ENCODE measurements around the gene MAPK14. TPM values are rescaled to one million over a fixed set of nuclear protein-coding genes. Genes with fewer than 3 reads are reported as not detected.
"Not testable (repeated sequence)": the region's sequence is repeated elsewhere in the genome, so short reads cannot be mapped to it uniquely, and the experiment has no call there.

MAPK14 gene
- total RNA-seq, 1 experiment from 2014 or later: 60.9 TPM

GRCh38 chr6:36128073-36128472 is 100.5 kb downstream of the MAPK14 start:
- Mint-ChIP-seq H3K36me3 (ENCODE audit: insufficient read depth, unreplicated experiment) (peaks cover 31% of the 10 kb centered on the region), H3K4me3 (ENCODE audit: low read depth, unreplicated experiment) (no peak overlapping the region), H3K27me3 (ENCODE audit: unreplicated experiment) (no peaks in the 10 kb centered on the region), H3K4me1 (ENCODE audit: low read depth, unreplicated experiment) (peaks cover 37% of the 10 kb centered on the region), H3K9me3 (ENCODE audit: low read depth, unreplicated experiment) (no peaks in the 10 kb centered on the region), H3K27ac (ENCODE audit: unreplicated experiment) (no peak overlapping the region)
- CTCF ChIA-PET: no interaction called here
- BruUV-seq (replicated peaks): no TSS peak
- no peak for DNase-seq
- no peak for TF ChIP-seq CTCF (IDR thresholded peaks at IDR 0.05; ENCODE audit: unreplicated experiment)
- intact Hi-C loops (cut with micrococcal nuclease; ENCODE audit: unreplicated experiment): no loop called here

- Mint-ChIP-seq H3K27me3 (ENCODE audit: unreplicated experiment) (no peaks in the 10 kb centered on the region), H3K36me3 (ENCODE audit: insufficient read depth, unreplicated experiment) (peaks cover 28% of the 10 kb centered on the region), H3K27ac (ENCODE audit: unreplicated experiment) (no peak overlapping the region), H3K4me3 (ENCODE audit: low read depth, unreplicated experiment) (no peak overlapping the region), H3K4me1 (ENCODE audit: low read depth, unreplicated experiment) (peaks cover 41% of the 10 kb centered on the region), H3K9me3 (ENCODE audit: low read depth, unreplicated experiment) (no peaks in the 10 kb centered on the region)
- CTCF ChIA-PET: no interaction called here
- intact Hi-C loops (cut with micrococcal nuclease; ENCODE audit: unreplicated experiment): no loop called here
- no TSS peak for BruUV-seq (replicated peaks)
- no peak for DNase-seq
- no peak for TF ChIP-seq CTCF (IDR thresholded peaks at IDR 0.05; ENCODE audit: unreplicated experiment)
These were observed 101.2 kb downstream of the MAPK14 start for GRCh38 chr6:36128793-36129192.

- intact Hi-C loops (cut with micrococcal nuclease; ENCODE audit: unreplicated experiment): not testable (repeated sequence)
These were observed 101.7 kb downstream of the MAPK14 start for GRCh38 chr6:36129334-36129733.

GRCh38 chr6:36129941-36130666 is 102.5 kb downstream of the MAPK14 start, which contains the start of gene MAPK13:
Gene MAPK13 (plus strand): TSS chr6:36130513. CDS start chr6:36130583, 70 bp downstream.
- TF ChIP-seq CTCF (IDR thresholded peaks at IDR 0.05; ENCODE audit: unreplicated experiment): no peak
- DNase-seq: peak; percentile 74
- CTCF ChIA-PET: interaction anchor here (0.6 to 1.8 kb wide), 4 partner anchors 9 to 384 kb away, joined by 4 to 6 read pairs (median 5); partner anchors contain the start of gene MAPK14
- no TSS peak for BruUV-seq (replicated peaks)
- intact Hi-C loops (cut with micrococcal nuclease; ENCODE audit: unreplicated experiment): loop anchor here (2.0 kb wide), 1 partner anchor 67 kb away; the partner anchor contains the start of gene BRPF3
- no peaks in the 10 kb centered on the region for H3K9me3 Mint-ChIP-seq (ENCODE audit: low read depth, unreplicated experiment)
- peaks cover 22% of the 10 kb centered on the region for H3K36me3 Mint-ChIP-seq (ENCODE audit: insufficient read depth, unreplicated experiment)
- H3K27ac Mint-ChIP-seq (ENCODE audit: unreplicated experiment): peak within 1 kb of the TSS; percentile 74
- H3K4me1 Mint-ChIP-seq (ENCODE audit: low read depth, unreplicated experiment): peaks cover 41% of the 10 kb centered on the region
- peak within 1 kb of the TSS; percentile 72 for H3K4me3 Mint-ChIP-seq (ENCODE audit: low read depth, unreplicated experiment)
- no peaks in the 10 kb centered on the region for H3K27me3 Mint-ChIP-seq (ENCODE audit: unreplicated experiment)

More at GRCh38 chr6:36129334-36129733, 101.7 kb downstream of the MAPK14 start:
- Mint-ChIP-seq H3K4me3 (ENCODE audit: low read depth, unreplicated experiment) (peak overlapping the region; percentile 72), H3K4me1 (ENCODE audit: low read depth, unreplicated experiment) (peaks cover 41% of the 10 kb centered on the region), H3K27ac (ENCODE audit: unreplicated experiment) (peak overlapping the region; percentile 74), H3K36me3 (ENCODE audit: insufficient read depth, unreplicated experiment) (peaks cover 22% of the 10 kb centered on the region)
- H3K27me3 Mint-ChIP-seq (ENCODE audit: unreplicated experiment); BruUV-seq (replicated peaks); DNase-seq; H3K9me3 Mint-ChIP-seq (ENCODE audit: low read depth, unreplicated experiment): not testable (repeated sequence)
- CTCF ChIA-PET: interaction anchor here (1.0 kb wide), 1 partner anchor 8 kb away, joined by 4 read pairs; no protein-coding TSS in a partner anchor
